ENCODE results near the gene CCDC102B.

- TF ChIP-seq, protein P1, sequence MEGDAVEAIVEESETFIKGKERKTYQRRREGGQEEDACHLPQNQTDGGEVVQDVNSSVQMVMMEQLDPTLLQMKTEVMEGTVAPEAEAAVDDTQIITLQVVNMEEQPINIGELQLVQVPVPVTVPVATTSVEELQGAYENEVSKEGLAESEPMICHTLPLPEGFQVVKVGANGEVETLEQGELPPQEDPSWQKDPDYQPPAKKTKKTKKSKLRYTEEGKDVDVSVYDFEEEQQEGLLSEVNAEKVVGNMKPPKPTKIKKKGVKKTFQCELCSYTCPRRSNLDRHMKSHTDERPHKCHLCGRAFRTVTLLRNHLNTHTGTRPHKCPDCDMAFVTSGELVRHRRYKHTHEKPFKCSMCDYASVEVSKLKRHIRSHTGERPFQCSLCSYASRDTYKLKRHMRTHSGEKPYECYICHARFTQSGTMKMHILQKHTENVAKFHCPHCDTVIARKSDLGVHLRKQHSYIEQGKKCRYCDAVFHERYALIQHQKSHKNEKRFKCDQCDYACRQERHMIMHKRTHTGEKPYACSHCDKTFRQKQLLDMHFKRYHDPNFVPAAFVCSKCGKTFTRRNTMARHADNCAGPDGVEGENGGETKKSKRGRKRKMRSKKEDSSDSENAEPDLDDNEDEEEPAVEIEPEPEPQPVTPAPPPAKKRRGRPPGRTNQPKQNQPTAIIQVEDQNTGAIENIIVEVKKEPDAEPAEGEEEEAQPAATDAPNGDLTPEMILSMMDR (IDR thresholded peaks at IDR 0.05), result no peak
- no peak for TF ChIP-seq EP300 (IDR thresholded peaks at IDR 0.05)
Observed at GRCh38 chr18:68772268-68772667, 25.6 kb upstream of the CCDC102B start.

Data from ovary (tissue), 3 donors.